Non-pigmented ciliary epithelial cell (primary cell): Measurements from ENCODE around the gene COL4A1.

Source experiments
- DNase-seq: peaks from one replicate; pipeline ENCODE4 v3.0.0-alpha.2; 2010; ENCODE audit warnings: low read depth

The COL4A1 gene

DNA sequence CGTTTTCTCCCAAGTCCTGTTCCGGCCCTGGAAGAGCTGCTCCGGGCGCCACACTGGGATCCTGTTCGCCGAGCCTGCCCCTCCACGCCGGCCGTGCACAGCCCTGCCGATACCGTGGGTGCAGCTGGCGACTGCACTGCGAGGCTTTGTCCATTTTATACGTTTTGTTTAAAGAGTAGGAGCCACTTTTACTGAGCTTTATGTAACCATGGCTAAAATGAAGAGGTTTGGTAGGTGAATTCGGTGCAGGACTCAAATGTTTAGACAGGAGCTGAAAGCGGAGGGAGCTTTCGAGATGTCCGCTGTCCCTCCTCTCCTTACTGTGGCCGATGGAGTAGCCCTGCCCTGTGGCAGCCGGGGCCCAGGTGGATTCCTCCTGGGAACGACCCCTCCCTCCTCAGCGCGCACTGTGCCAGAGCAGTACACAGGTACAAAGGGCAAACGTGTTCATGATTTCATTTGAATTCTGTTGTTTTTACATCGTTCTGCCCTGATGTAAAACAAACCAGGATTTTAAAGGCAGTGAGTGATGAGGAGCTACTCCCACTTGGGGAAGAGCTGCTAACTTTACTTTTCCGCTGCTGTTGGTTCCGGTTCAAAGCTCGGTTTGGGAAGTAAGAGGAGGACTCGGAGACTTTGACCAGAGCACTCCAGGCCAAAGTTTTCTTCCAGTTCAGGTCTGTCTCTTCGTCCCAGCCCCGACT lies 1.9 kb upstream of the COL4A1 start:
- no peak for DNase-seq

- no peak for DNase-seq
Observed at GRCh38 chr13:110307767-110308655, 1.1 kb upstream of the COL4A1 start.

- no peak for DNase-seq
Observed at GRCh38 chr13:110306340-110306959, 507 bp downstream of the COL4A1 start.

DNA sequence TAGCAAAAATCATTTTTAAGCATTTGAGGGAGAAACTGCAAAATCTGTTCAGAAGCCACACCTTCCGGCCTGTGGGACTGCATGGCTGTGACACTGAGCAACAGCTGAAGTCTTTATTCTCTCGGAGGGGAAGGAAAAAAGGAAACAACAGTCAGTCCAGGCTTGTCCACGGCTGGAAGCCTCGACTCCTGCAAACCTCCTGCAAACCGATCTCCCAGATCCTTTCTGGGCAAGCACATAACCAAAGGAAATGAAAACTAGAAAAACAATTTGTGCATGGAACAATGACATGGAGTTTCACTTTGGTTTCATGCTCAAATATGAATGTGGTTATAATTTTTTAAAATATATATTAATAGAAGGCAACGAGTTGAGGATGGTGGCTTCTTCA lies 1.0 kb downstream of the COL4A1 start:
- no peak for DNase-seq

DNA sequence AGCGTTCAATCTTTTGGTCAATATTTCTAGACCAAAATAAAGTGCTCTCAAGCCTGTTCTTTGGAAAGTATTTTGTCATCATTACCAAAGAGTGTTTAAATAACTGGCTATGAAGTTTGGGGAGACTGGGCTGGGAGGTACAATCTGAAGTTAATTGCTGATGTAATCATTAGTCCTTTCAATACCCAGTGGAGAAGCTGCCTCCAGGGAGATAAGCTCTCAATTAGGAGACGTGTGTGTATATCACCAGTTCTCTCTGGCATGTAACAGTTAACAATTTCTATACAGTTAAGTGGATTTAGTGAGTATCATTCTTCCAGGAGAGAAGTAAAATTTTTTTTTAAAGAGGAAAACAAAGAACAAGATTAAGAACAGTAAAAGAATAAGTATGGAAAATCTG lies 1.4 kb downstream of the COL4A1 start:
- no peak for DNase-seq

- DNase-seq: no peak
Observed at GRCh38 chr13:110305001-110305400, 2.0 kb downstream of the COL4A1 start.

DNA sequence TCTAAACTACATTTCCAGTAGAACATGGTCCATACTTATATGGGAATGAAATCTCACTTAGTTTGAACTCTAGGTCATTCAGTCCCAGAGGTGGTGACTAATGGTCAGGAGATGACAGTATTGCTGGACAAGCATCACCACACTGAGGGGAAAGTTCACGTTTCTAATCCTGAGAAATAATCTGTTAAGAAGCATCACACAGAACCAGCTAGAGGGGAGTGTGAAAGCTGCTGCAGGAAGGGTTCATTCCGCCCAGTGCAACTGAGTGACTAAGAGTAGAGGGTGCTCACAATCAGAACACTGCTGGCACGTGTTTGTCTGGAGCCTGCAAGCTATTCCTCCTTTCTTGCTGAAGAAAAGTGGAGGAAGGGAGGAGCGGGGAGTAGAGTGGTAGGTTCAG lies 2.7 kb downstream of the COL4A1 start:
- no peak for DNase-seq

DNA sequence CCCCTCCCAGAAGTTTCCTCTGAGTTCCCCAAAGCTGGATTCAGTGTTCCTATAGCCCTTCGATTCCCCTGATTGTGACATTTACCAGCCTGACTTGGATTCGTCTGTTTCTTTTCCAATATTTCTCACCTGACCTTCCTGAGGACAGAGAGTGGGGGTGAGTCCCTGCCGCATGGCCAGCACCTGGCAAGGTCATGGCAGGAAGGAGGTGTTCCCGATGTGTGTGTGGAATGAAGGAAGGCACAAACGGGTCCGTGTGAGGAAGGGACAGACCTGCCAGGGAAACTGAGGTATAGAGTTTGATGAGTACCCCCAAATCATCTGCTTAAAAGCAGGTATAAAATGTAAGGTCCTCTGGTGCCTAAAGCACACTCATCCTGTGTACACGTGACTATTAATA lies 3.3 kb downstream of the COL4A1 start:
- no peak for DNase-seq

DNA sequence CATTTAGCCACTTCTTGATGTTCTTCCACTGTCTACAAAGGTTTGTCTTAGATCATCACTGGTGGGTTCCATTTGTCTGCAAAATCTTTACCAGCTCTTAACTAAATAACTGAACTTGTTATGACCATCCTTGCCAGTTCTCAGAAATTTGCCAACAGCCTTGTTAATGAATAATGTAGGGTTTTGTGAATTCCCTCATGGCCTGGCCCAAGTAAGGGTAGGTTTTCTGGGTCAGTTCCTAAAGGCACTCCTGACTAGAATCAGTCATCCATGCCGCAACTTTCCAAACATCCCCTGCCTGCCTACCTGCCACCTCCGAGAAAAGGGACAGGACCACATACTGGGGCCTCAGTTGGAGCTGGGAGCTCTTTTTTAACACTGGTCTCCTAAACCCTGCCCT lies 4.0 kb downstream of the COL4A1 start:
- no peak for DNase-seq

- DNase-seq: peak; percentile 47
Observed at GRCh38 chr13:110301606-110302553, 5.1 kb downstream of the COL4A1 start.

- no peak for DNase-seq
Observed at GRCh38 chr13:110301083-110301482, 5.9 kb downstream of the COL4A1 start.

DNA sequence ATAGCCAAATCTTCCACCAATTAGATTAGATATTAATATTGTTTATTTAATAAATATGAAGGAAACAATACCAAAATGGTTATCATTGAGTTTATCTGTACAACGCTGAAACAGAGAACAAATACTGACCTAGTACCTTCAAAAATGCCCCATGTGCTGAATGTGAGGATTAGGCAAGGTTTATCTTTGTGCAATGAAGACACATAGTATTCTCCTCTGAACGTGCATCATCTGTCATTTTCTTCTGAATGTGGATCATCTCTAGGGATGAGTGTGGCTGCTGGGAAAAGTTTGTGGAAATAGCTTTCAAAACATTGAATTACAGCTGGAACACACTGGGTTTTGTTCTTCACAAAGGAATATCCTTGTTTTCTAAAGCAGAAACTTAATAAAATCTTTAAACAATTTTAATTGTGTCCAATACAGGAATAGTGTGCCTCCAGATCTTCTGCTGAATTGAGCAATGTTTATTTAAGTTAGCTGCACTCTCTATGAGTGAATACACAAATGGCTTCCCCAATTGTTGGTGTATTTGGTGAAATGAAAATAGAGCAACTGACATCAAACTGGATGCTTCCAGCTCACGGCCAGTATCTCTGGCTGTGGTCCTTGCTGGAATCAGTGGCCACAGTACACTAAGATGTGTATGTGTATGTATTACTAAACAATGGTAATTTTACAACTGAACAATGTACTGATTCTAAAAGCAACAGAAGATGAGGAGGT lies 6.7 kb downstream of the COL4A1 start:
- DNase-seq: no peak

DNA sequence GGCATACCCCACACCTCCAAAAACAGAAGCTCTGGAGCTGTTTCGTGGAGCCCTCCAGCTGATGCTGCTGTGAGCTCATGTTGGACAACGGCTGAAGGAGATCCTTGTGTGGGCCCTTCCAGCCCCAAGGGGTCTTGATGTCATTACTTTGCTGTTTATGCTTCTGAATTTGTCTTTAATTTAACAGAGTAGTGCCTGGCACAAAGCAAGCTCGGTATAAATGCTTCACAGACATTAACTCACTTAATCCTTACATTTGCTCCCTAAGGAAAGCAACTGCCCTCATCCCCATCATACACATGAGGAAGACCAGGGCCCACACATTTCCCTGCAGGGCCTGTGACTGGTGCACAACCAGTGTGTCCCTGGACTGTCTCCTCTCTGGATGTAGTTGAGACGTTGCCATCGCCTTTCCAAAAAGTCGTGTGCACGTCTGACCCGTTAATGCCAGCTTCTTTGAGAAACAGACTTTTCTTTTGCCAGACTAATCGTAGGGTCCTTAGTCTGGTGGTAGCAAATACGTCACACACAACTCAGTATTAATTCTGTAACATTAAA lies 7.6 kb downstream of the COL4A1 start:
- no peak for DNase-seq

DNA sequence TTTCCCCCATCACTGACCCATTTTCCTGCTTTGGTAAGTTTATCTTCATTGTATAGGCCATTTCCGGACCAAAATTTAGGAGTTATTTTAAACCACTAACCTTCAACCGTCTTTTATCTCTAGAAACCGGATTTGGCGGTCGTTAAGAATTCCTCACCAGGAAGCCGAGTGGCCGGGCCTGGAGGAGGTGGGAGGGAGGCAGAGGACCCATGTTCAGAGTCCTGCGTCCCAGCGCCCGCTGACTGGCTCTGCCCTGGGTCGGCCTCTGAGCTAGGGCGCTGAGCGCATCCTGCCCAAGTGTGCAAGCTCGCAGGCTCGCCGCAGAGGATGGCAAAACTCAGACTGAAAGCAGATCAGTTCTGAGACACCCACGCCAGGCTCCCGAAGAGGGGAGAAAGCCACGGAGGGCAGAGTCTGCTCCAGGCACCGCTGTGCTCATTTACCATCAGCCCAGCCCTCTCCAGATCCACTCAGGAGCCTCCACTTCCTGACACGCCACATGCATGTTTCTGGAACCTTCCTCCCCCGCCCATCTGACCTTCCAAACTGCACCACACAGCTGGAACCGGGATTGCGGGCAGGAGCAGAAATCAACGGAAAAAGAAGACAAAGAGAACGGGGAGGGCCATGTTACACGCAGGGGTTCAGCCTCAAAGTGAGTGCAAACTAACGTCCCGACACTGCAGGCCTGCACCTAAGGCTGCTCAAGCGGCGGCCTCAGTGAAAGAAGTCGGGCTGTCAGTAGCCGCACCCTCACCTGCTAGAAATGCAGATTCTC lies 8.3 kb downstream of the COL4A1 start:
- DNase-seq: no peak

DNA sequence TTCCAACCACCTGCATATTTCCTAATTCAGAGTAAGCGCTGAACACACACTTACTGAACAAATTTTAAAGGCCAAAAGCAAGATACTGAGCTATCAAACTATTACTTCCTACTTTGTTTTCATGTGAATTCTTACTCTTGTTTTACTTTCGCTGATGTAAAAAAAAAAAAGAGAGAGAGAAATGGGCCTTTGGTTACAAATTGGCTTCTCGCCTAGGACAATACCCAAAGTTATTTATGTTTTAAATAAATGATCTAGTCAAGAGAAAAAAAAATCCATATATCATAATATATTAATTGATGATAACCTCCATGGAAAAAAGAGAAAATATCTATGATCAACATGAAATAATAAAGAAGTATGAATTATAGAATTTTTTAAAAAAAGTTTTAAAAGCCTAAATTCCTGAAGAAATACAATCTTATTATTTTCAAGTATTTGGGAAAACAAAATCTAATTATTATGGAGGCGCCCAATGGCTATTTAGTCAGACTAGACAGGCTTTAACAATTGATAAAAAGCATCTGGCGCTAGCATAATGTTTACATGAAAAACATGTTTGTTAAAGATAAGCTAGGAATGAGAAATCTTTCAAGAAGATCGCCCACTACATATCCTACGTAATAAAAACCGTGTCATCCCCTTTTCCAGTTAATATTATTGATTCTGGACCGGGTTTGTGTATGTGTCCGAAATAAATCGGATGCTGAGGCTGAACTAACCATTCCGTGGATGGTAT lies 9.0 kb downstream of the COL4A1 start:
- DNase-seq: no peak

- no peak for DNase-seq
Observed at GRCh38 chr13:110297011-110297410, 9.9 kb downstream of the COL4A1 start.

GRCh38 chr13:110294622-110295021 lies 12.3 kb downstream of the COL4A1 start:
- DNase-seq: no peak

- no peak for DNase-seq
Observed at GRCh38 chr13:110294146-110294545, 12.8 kb downstream of the COL4A1 start.

- no peak for DNase-seq
Observed at GRCh38 chr13:110293649-110294048, 13.3 kb downstream of the COL4A1 start.
